Left kidney (tissue), 2 donors: ENCODE results near the gene WDR86. TPM values are rescaled to one million over a fixed set of nuclear protein-coding genes. Genes with fewer than 3 reads are reported as not detected.

ENCODE experiments used
- DNase-seq: peaks from one replicate; pipeline ENCODE4 v3.0.0-alpha.2; 2013
- polyA plus RNA-seq: library from polyadenylated mRNA; unstranded; fragments of 120-200 nt; gene quantifications from one replicate; pipeline ENCODE4 v1.2.1, GENCODE V29; 2013; ENCODE audit not compliant: insufficient read length

WDR86 gene
- polyA plus RNA-seq, 1 donor: 38.8 TPM

- DNase-seq: no peak
Measured at GRCh38 chr7:151393031-151393977, 16.5 kb downstream of the WDR86 start.

GRCh38 chr7:151392426-151392825 lies 17.4 kb downstream of the WDR86 start:
- no peak for DNase-seq

- DNase-seq: no peak
Measured at GRCh38 chr7:151392002-151392401, 17.8 kb downstream of the WDR86 start.

- no peak for DNase-seq
Measured at GRCh38 chr7:151391358-151391730, 18.5 kb downstream of the WDR86 start.

- DNase-seq: no peak
Measured at GRCh38 chr7:151390598-151391357, 19.1 kb downstream of the WDR86 start.

- no peak for DNase-seq
Measured at GRCh38 chr7:151389768-151390597, 19.9 kb downstream of the WDR86 start.

GRCh38 chr7:151389096-151389767 lies 20.6 kb downstream of the WDR86 start:
- DNase-seq: no peak

GRCh38 chr7:151388430-151388829 lies 21.4 kb downstream of the WDR86 start:
- DNase-seq: no peak

GRCh38 chr7:151388007-151388297 lies 21.9 kb downstream of the WDR86 start:
- no peak for DNase-seq

- no peak for DNase-seq
Measured at GRCh38 chr7:151387161-151388006, 22.5 kb downstream of the WDR86 start.

GRCh38 chr7:151386301-151387160 lies 23.3 kb downstream of the WDR86 start:
- DNase-seq: no peak

- no peak for DNase-seq
Measured at GRCh38 chr7:151385626-151386300, 24.1 kb downstream of the WDR86 start.

- no peak for DNase-seq
Measured at GRCh38 chr7:151384776-151385625, 24.8 kb downstream of the WDR86 start.

GRCh38 chr7:151384352-151384697 lies 25.5 kb downstream of the WDR86 start:
- DNase-seq: no peak

GRCh38 chr7:151383638-151384351 lies 26.0 kb downstream of the WDR86 start:
- no peak for DNase-seq

- no peak for DNase-seq
Measured at GRCh38 chr7:151382079-151382885, 27.6 kb downstream of the WDR86 start.
